NCI-H2081 treated with DMSO at 0.1 percent for 48 hours (cell line): ENCODE measurements around the gene COX7A2L.
"Not testable (repeated sequence)": the region's sequence is repeated elsewhere in the genome, so short reads cannot be mapped to it uniquely, and the experiment has no call there.

Source experiments
- DNase-seq: peaks from one replicate; lab custom pipeline; 2025; lab: John Stamatoyannopoulos, UW

Gene COX7A2L

DNA sequence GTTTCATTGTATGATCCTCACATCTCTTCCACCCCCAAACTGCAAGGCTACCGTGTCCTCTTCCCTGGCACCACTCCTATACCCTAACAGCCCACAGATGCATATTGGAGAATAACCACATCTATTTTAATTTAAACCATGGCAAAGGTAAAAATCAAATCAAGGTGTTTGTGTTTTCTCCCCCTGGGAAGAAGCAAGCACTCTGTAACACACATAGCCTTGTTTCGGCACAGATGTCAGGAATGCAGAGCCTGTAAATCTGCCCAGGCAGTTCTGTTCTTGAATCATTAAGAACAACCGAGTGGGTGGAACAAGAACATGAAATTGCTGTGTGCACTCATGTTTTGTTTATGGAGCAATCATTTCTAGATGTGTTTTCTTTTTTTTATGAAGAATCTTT, 6.8 kb upstream of the COX7A2L start:
- no peak for DNase-seq

GRCh38 chr2:42366411-42366810, 5.4 kb upstream of the COX7A2L start:
- DNase-seq, result no peak

DNA sequence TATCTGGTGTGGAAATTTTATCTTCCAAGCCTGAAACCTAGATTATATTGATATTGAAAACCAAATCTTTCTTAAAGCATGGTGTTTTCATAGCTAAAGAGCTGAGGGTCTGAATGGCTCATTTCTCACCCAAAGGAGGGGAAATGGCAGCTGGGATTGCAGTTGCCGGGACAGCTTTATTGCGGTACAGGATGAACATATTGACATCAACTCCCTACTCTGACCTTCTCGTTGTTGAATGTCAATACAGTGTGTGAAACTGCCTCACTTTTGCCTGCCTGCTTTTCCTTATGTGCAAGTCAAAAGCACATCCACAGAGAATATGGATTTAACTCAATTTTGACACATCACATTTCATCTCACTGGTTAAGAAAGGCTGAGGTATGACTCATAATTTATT, 3.6 kb upstream of the COX7A2L start:
- no peak for DNase-seq

GRCh38 chr2:42363413-42363812, 2.4 kb upstream of the COX7A2L start:
- no peak for DNase-seq

DNA sequence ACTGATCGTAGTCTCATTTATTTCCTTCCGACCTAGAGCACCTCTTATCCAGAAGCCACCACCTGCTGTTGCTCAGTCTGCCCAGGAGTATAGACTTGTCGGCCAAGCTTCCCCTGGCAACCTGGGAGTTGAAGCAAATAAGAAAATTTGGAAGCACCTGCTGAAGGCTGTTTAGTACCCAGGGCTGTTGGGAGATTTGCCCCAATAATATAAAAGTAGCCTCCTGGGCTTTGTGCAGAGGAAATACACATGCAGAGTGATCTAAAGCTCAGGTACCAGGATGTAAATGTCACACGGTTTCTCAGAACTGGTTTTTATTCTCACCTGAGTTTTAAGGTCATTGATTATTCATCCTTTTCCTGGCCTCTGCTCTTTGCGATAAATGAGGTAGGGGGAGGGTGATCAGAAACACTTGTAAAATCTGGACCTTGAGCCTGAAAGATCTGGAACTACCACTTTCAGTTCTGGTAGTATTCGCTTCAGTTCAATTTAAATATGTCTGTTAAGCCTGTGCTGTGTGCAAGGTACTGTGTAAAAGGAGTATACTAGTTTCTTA, 789 bp upstream of the COX7A2L start:
- DNase-seq, result no peak

- no peak for DNase-seq
Measured at GRCh38 chr2:42360493-42360889, 526 bp downstream of the COX7A2L start.

DNA sequence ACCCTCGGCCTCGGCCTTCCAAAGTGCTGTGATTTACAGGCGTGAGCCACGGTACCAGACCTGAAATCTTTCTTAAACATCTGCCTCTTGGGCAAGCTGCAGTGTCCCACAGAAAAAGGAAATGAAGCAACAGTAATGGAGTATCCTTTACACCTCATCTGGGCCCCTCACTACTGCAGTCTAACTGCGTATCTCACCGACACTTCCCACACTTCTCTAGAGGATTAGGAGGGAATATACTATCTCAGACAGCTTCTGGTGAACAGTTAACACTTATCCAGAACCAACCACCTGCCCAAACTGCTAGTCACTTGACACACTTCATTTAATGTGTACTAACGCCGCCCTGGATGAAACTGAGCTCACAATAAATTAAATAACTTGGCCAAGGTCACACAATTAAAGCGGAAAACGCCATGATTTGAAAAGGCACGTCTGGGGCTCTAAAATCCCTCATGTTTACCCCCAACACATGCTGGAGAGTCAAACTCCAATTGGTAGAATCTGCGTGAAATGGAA, 993 bp downstream of the COX7A2L start:
- no peak for DNase-seq

GRCh38 chr2:42359304-42359964, 1.6 kb downstream of the COX7A2L start:
- no peak for DNase-seq

DNA sequence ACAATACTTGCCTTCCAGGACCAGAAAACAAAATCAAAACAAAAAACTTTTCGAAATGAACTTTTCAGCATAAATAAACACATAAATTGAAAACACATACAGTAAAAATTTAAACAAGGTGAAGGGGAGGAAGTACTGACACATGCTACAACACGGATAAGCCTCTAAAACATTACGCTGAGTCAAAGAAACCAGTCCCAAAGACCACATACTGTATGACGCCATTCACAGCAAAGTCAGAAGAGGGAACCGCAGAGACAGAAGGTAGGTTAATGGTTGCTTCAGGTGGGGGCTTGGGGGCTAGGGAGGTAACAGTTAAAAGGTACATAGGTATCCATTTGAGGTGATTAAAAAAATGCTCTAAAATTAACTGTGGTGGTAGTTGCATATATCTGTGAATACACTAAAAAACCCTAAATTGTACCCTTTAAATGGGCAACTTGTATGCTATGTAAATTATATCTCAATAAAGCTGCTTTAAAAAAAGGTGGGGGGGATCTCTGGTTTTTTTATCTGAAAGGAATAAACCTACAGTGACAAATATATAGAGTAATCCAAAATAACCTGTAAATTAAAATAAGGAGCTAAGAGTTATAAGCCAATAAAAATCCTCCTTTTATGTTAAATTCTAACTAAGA, 7.1 kb downstream of the COX7A2L start:
- DNase-seq, result no peak

DNA sequence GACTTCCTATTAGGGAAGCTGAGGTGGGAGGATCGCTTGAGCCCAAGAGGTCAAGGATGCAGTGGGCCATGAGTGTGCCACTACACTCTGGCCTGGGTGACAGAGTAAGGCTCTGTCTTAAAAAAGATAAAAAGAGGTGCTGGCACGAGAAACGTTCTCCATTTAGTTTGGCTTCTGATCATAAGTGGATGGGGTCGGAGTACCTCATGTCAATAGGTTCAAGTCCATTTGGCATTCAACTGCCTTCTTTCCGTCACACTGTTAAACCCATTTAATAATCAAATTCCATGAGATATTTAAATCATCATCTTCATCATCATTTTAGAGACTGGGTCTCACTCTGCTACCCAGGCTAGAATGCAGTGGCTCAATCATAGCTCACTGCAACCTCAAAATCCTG, 9.2 kb downstream of the COX7A2L start:
- no peak for DNase-seq

GRCh38 chr2:42350434-42351063, 10.5 kb downstream of the COX7A2L start:
- no peak for DNase-seq

DNA sequence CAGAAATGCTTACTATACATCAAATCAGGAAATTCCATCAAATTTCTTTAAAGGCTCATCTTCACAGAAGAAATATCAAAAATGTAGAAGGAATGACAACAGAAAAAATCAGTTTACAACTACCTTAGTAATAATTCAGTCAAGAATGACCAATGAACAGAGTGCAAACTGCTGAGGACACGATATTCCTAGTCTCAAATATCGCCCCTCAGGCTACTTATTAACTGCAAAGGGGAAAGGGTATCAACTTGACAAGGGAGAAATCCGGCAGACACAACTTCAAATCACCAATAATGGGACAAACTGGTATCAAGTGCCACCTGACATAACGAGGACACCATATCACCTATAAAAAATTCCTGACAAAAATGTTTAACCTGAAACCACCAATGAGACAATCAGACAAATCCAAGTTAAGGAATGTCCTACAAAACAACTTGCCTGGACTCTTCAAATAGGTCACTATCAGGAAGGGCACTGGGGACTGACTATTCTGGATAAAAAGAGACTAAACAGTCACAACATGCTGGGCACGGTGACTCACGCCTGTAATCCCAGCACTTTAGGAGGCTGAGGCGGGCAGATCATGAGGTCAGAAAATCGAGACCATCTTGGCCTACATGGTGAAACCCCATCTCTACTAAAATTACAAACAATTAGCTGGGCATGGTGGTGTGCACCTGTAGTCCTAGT, 12.8 kb downstream of the COX7A2L start:
- DNase-seq, result no peak

GRCh38 chr2:42347518-42347917, 13.5 kb downstream of the COX7A2L start:
- not testable (repeated sequence) for DNase-seq

DNA sequence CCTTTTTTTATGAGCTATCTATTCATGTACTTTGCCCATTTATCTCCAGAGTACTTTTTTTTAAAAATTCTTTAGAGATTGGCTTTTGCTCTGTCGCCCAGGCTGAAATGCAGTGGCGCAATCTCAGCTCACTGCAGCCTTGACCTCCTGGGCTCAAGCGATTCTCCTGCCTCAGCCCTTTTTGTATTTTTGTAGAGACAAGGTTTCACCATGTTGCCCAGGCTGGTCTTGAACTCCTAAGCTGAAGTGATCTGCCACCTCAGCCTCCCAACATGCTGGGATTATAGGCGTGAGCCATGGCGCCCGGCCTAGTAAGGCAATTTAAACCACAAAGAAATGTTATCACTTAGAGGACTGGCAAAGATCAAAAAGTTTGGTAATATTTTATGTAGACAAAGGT, 14.2 kb downstream of the COX7A2L start:
- DNase-seq, result not testable (repeated sequence)

- no peak for DNase-seq
Measured at GRCh38 chr2:42345986-42346385, 15.0 kb downstream of the COX7A2L start.

DNA sequence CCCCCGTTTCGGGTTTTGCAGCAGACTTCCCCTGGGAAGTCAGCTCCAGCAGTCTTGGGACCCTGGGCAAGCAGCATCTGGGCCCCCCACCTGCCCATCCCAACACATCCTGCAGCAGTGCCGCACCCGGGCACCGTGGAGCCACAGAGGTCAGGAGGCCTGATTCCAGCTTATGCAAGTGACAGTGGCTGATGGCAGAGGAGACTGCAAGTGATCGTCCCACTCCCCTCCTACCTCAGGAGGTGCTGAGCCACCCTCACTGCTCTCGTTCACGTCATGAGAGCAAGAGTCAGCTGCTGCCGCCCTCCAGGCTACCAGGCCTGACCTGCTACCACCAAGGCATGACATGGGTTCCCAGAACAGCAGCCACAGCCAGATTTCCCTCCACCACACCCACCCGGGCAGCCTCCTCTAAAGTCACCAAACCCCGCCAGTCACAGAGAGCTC, 18.2 kb downstream of the COX7A2L start:
- DNase-seq, result no peak

DNA sequence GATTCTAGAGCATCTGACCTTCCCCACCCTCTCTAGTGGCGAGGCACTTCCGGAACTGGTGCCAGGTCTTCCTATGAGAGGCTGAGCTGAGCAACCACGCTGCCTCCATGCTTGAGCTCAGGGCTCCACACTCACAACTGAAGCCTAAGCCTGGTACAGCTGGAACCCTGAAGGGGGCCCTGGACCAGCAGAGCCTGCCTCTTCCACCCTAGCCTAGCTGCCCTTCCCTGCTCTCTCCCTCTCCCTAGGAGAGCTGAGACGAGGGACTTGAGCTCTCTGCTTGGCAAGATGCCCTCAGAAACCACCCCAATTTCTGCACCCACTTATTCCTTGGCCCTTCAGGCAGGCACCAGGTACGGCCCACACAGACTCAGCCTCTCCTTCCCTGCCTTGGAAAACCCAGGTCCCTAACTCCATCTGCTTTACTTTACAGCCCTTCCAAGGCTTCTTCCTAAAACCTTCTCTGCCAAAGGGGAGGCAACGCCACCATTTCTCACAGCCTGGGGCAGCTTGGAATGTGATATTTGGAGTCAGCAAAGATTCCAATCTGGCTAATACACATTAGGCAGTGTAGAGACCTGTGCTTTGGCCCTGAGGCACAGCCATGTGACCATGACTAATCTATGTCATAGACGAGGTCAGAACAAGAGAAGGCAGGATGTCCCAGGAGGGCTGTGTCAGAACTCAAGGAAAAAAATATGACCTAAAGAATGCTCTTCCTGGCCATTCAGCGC, 18.8 kb downstream of the COX7A2L start:
- DNase-seq, result no peak

GRCh38 chr2:42340938-42341636, 19.9 kb downstream of the COX7A2L start:
- no peak for DNase-seq

DNA sequence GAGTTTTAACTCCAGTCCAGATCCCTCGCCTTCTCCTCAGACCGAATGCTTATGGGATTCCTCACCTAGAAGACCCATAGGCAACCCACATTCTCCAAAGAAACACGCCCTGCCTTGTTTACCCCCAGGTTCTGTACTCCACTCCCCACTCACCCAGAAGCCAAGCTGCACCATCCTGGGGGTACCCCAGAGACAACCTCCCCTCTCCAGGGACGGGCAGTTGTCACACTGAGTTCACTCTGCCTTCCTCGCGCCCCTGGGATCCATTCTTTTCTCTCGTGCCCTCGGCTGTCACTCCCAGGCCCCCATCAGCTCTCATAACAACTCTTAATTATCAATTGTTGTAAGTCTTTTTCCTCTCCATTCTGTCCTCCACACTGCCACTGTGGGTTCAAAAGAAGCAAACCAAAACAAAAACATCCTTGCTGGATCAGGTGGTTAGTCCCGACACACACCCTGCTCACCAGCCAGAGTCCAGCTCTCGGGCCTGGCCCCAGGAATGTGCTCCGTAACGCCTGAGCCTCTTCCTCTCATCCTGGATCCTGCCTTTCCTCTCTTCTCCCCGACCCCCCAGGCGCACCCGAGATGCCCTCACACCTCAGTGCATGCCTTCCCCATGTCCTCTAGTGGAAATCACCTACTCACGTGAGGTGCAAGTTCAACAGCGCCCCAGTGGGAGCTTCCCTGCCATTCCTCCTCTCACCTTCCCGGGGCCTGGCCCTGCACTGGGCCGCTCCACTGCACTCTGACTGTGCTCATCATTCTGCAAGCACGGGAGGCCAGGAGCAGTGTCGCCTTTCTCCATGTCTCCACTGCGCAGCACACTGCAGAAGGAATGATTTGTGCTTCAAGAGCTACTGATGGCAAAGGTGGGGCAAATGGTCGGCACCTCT, 20.7 kb downstream of the COX7A2L start:
- DNase-seq, result no peak
